HepG2 (cell line): ENCODE data around the gene CAPN11. TPM values are rescaled to one million over a fixed set of nuclear protein-coding genes. Genes with fewer than 3 reads are reported as not detected.

Source experiments
- HMGXB3 ChIP-seq: sonication (generic); formaldehyde crosslinking; IDR thresholded peaks from 2 replicates; pipeline ENCODE4 v1.4.0; 2020; ENCODE audit warnings: missing genetic modification reagents, borderline replicate concordance
- MAF1 ChIP-seq: sonication (generic); formaldehyde crosslinking; IDR thresholded peaks from 2 replicates; pipeline ENCODE4 v1.5.0; 2020; ENCODE audit warnings: missing genetic modification reagents, borderline replicate concordance
- MAFK ChIP-seq, 2 experiments: IDR thresholded peaks in 1 of 2; conservative IDR thresholded peaks in 1 of 2; 2 replicates each; pipeline ENCODE4 v1.6.1; 2011; ENCODE audit warnings: improper control_type of control experiment in 2 of 2, low read length in 2 of 2
- MATR3 ChIP-seq: sonication (generic); formaldehyde crosslinking; IDR thresholded peaks from 2 replicates; pipeline ENCODE4 v1.4.0; 2020; ENCODE audit warnings: missing genetic modification reagents
- MBD4 ChIP-seq: IDR thresholded peaks from 2 replicates; pipeline ENCODE4 v1.6.1; 2012; ENCODE audit warnings: low read length, inconsistent platforms, borderline replicate concordance
- PCBP2 ChIP-seq: fragments of 200-400 bp; formaldehyde crosslinking; optimal IDR thresholded peaks from 2 replicates; pipeline ENCODE3; 2018; ENCODE audit warnings: low read length, low read depth; ENCODE audit not compliant: poor library complexity, severe bottlenecking
- RBFOX2 ChIP-seq: fragments of 200-400 bp; formaldehyde crosslinking; IDR thresholded peaks from 2 replicates; pipeline ENCODE4 v1.6.1; 2017; ENCODE audit warnings: low read depth, mild to moderate bottlenecking, low read length
- REXO4 ChIP-seq: sonication (generic); formaldehyde crosslinking; IDR thresholded peaks from 2 replicates; pipeline ENCODE4 v1.8.0; 2022; ENCODE audit warnings: missing genetic modification reagents, mild to moderate bottlenecking, borderline replicate concordance
- XRCC5 ChIP-seq: fragments of 200-400 bp; formaldehyde crosslinking; optimal IDR thresholded peaks from 2 replicates; pipeline ENCODE3; 2017; ENCODE audit warnings: mild to moderate bottlenecking, low read length
- YEATS4 ChIP-seq: sonication (generic); formaldehyde crosslinking; IDR thresholded peaks from 2 replicates; pipeline ENCODE4 v1.4.0; 2020; ENCODE audit warnings: missing genetic modification reagents, borderline replicate concordance
- ZBTB26 ChIP-seq: IDR thresholded peaks from 2 replicates; pipeline ENCODE4 v1.6.1; 2016; ENCODE audit warnings: missing compliant biosample characterization, missing genetic modification reagents, borderline replicate concordance
- ZNF343 ChIP-seq: sonication (generic); formaldehyde crosslinking; IDR thresholded peaks from 2 replicates; pipeline ENCODE4 v1.4.0; 2020; ENCODE audit warnings: mild to moderate bottlenecking, missing genetic modification reagents
- ZNF609 ChIP-seq: sonication (generic); formaldehyde crosslinking; IDR thresholded peaks from 2 replicates; pipeline ENCODE4 v1.4.0; 2020; ENCODE audit warnings: mild to moderate bottlenecking, missing genetic modification reagents, borderline replicate concordance
- ZNF678 ChIP-seq: sonication (generic); formaldehyde crosslinking; IDR thresholded peaks from 2 replicates; pipeline ENCODE4 v1.4.0; 2020; ENCODE audit warnings: mild to moderate bottlenecking, missing genetic modification reagents
- polyA plus RNA-seq, 8 experiments: library from polyadenylated mRNA; depleted of rRNA in 3 of 8; stranded (reverse) in 7 of 8; unstranded in 1 of 8; fragments of >200 nt; fragmentation: Illumina TruSeq in 4 of 8; extraction: Trizol in 4 of 8; gene quantifications; 2 replicates each; pipeline versions ENCODE4 v1.2.1 to v1.2.3, GENCODE V29; 2011 to 2016; ENCODE audit warnings: low read depth in 4 of 8, missing spikeins in 1 of 8, mixed read lengths in 1 of 8; ENCODE audit not compliant: insufficient read depth in 1 of 8
- total RNA-seq, 5 experiments: library from RNA; depleted of rRNA; stranded (reverse); fragments of >200 nt; fragmentation: Illumina TruSeq; extraction: Trizol; gene quantifications; 2 replicates each; pipeline ENCODE4 v1.2.3, GENCODE V29; 2016; ENCODE audit warnings: low read depth in 1 of 5
- TF ChIP-seq, protein P1 (sequence below): sonication (generic); formaldehyde crosslinking; IDR thresholded peaks from 2 replicates; pipeline ENCODE4 v1.5.0; 2020; ENCODE audit warnings: missing genetic modification reagents
- TF ChIP-seq, protein P2 (sequence below): sonication (generic); formaldehyde crosslinking; IDR thresholded peaks from 2 replicates; pipeline ENCODE4 v1.5.0; 2020; ENCODE audit warnings: missing genetic modification reagents

CAPN11 gene
- total and polyA plus RNA-seq, 2 of the 13 experiments (the other 11 are each of a cell fraction or from before 2014, with no cell fraction given), result 0.07 to 0.11 TPM

DNA sequence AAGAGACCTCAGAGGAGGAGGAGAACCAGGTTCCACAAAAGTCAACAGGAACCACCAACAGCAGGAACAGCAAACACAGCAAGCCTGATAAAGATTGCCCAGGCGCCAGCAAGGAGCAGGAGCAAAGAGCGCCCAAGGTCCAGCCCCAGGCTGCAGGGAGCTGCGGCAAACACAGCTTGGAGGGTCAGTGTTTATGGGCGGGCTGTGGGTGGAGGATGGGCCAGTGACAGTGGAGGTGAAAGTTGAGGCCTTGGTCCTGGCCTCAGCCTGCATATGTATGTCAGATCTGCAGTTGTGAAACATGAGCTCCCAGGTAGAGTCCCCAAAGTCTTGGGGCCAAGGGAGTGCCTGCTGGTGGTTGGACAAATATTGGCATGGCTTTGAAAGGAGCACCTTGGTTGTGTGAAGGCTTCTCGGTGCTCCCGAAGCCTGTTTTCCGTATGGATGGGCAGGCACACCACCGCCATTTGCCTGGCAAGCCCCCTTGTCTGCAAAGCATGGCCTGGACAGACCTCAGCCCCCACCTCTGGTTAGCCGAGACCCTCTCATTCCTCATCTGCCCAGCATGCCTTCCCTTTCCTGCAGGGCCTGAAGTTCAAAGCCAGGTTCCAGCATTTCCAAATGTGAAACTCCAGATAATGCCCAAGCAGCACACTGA is 2.0 kb upstream of the CAPN11 start (continued):
- TF ChIP-seq REXO4 (no peak), RBFOX2 (no peak), PCBP2 (no peak), ZNF343 (CRISPR knock-in tag) (no peak), YEATS4 (CRISPR knock-in tag) (peak; percentile 50; the same call in 1 of the 2 replicates), MBD4 (no peak), ZNF678 (CRISPR knock-in tag) (no peak), MATR3 (CRISPR knock-in tag) (no peak), HMGXB3 (CRISPR knock-in tag) (no peak; the same call in 1 of the 2 replicates), ZNF609 (peak; percentile 91; the same call in 1 of the 2 replicates), MAFK (conservative IDR thresholded peaks at IDR 0.05 in 1 of 2, IDR thresholded peaks at IDR 0.05 in 1 of 2; ENCODE audit: low read length in 2 of 2) (no peak; a peak in 1 of 4 replicates), XRCC5 (no peak), ZBTB26 (CRISPR knock-in tag) (peak; percentile 59; the same call in 1 of the 2 replicates), MAF1 (CRISPR knock-in tag) (no peak)
- TF ChIP-seq, protein P1, sequence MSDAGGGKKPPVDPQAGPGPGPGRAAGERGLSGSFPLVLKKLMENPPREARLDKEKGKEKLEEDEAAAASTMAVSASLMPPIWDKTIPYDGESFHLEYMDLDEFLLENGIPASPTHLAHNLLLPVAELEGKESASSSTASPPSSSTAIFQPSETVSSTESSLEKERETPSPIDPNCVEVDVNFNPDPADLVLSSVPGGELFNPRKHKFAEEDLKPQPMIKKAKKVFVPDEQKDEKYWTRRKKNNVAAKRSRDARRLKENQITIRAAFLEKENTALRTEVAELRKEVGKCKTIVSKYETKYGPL (CRISPR knock-in tag), result no peak
- TF ChIP-seq, protein P2, sequence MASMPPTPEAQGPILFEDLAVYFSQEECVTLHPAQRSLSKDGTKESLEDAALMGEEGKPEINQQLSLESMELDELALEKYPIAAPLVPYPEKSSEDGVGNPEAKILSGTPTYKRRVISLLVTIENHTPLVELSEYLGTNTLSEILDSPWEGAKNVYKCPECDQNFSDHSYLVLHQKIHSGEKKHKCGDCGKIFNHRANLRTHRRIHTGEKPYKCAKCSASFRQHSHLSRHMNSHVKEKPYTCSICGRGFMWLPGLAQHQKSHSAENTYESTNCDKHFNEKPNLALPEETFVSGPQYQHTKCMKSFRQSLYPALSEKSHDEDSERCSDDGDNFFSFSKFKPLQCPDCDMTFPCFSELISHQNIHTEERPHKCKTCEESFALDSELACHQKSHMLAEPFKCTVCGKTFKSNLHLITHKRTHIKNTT (CRISPR knock-in tag), result no peak
